Neural cell (in vitro differentiated cells): ENCODE data around the gene RPL41. TPM values are rescaled to one million over a fixed set of nuclear protein-coding genes. Genes with fewer than 3 reads are reported as not detected.

Source experiments
- H2AFZ ChIP-seq: fragments of 200-600, 300-800 bp; sonication (generic), shearing (Covaris generic); 2 replicates; pipeline ENCODE4 v1.6.0; 2014; ENCODE audit warnings: low read depth, mild to moderate bottlenecking, antibody characterized with exemption, low read length, moderate library complexity
- H3F3A ChIP-seq: fragments of 200-600 bp; shearing (Covaris generic); 2 replicates; pipeline ENCODE4 v1.6.1; 2016; ENCODE audit warnings: mild to moderate bottlenecking, moderate library complexity, mixed read lengths, antibody characterized with exemption, low read length; ENCODE audit not compliant: insufficient read depth, poor library complexity, severe bottlenecking
- H3K27ac ChIP-seq: fragments of 200-600, 300-800 bp; sonication (generic), shearing (Covaris generic); 2 replicates; pipeline ENCODE4 v1.5.1; 2014; ENCODE audit warnings: mild to moderate bottlenecking, low read length, moderate library complexity
- H3K27me3 ChIP-seq: fragments of 300-800, 200-600 bp; sonication (generic), shearing (Covaris generic); 2 replicates; pipeline ENCODE4 v1.6.0; 2014; ENCODE audit warnings: mild to moderate bottlenecking, low read depth, low read length, moderate library complexity; ENCODE audit not compliant: insufficient read depth
- H3K36me3 ChIP-seq: fragments of 300-800, 200-600 bp; sonication (generic), shearing (Covaris generic); 2 replicates; pipeline ENCODE4 v1.5.1; 2014; ENCODE audit warnings: mild to moderate bottlenecking, antibody characterized with exemption, low read length, moderate library complexity; ENCODE audit not compliant: insufficient read depth
- H3K4me2 ChIP-seq: fragments of 300-800, 200-600 bp; sonication (generic), shearing (Covaris generic); 2 replicates; pipeline ENCODE4 v1.6.0; 2014; ENCODE audit warnings: mild to moderate bottlenecking, low read length
- H3K4me3 ChIP-seq: fragments of 300-800, 200-600 bp; sonication (generic), shearing (Covaris generic); 2 replicates; pipeline ENCODE4 v1.5.1; 2014; ENCODE audit warnings: mild to moderate bottlenecking, low read length, moderate library complexity
- H3K79me2 ChIP-seq: fragments of 200-600 bp; shearing (Covaris generic); replicated peaks from 2 replicates; pipeline ENCODE4 v1.6.0; 2014; ENCODE audit warnings: mild to moderate bottlenecking, low read length, moderate library complexity; ENCODE audit not compliant: insufficient read depth
- H3K9ac ChIP-seq: fragments of 300-800, 200-600 bp; sonication (generic), shearing (Covaris generic); 2 replicates; pipeline ENCODE4 v1.6.1; 2016; ENCODE audit warnings: mild to moderate bottlenecking, low read length, mixed read lengths
- H3K9me2 ChIP-seq: fragments of 200-600 bp; shearing (Covaris generic); 2 replicates; pipeline ENCODE4 v1.6.1; 2016; ENCODE audit warnings: mild to moderate bottlenecking, low read length, mixed read lengths; ENCODE audit not compliant: insufficient read depth
- H3K9me3 ChIP-seq: fragments of 200-600, 300-800 bp; sonication (generic), shearing (Covaris generic); 2 replicates; pipeline ENCODE4 v1.6.1; 2016; ENCODE audit warnings: mild to moderate bottlenecking, mixed run types, low read length, moderate library complexity, mixed read lengths
- H4K20me1 ChIP-seq: fragments of 200-600 bp; shearing (Covaris generic); 2 replicates; pipeline ENCODE4 v1.6.1; 2016; ENCODE audit warnings: mild to moderate bottlenecking, mixed run types; ENCODE audit not compliant: insufficient read depth
- EP300 ChIP-seq: fragments of 450-650 bp; conservative IDR thresholded peaks from 2 replicates; pipeline ENCODE4 v1.6.1; 2014; ENCODE audit warnings: antibody characterized with exemption, mild to moderate bottlenecking, moderate library complexity; ENCODE audit not compliant: poor library complexity, severe bottlenecking
- EZH2 ChIP-seq: fragments of 200-600, 300-800 bp; shearing (Covaris generic), sonication (generic); IDR thresholded peaks from 2 replicates; pipeline ENCODE4 v1.6.1; 2014; ENCODE audit warnings: antibody characterized with exemption, low read length, borderline replicate concordance, mild to moderate bottlenecking; ENCODE audit not compliant: insufficient read depth, poor library complexity, severe bottlenecking
- MXI1 ChIP-seq: fragments of 450-650 bp; conservative IDR thresholded peaks from 2 replicates; pipeline ENCODE4 v1.6.1; 2014; ENCODE audit warnings: antibody characterized with exemption, mild to moderate bottlenecking; ENCODE audit not compliant: poor library complexity, severe bottlenecking
- POLR2AphosphoS5 ChIP-seq: IDR thresholded peaks from 2 replicates; pipeline ENCODE4 v1.6.1; 2012
- RAD21 ChIP-seq: fragments of 450-650 bp; conservative IDR thresholded peaks from 2 replicates; pipeline ENCODE4 v1.6.1; 2014; ENCODE audit warnings: antibody characterized with exemption, mild to moderate bottlenecking, moderate library complexity
- SMC3 ChIP-seq: fragments of 450-650 bp; conservative IDR thresholded peaks from 2 replicates; pipeline ENCODE4 v1.6.1; 2014; ENCODE audit warnings: antibody characterized with exemption, mild to moderate bottlenecking, moderate library complexity; ENCODE audit not compliant: poor library complexity
- TAF1 ChIP-seq: IDR thresholded peaks from 2 replicates; pipeline ENCODE4 v1.6.1; 2012; ENCODE audit warnings: low read depth
- polyA minus RNA-seq: library from RNA; depleted of rRNA, polyadenylated mRNA; stranded (reverse); fragments of >200 nt; gene quantifications from 2 replicates; pipeline ENCODE4 v1.2.3, GENCODE V29; 2014
- polyA plus RNA-seq: library from polyadenylated mRNA; depleted of rRNA; stranded (reverse); fragments of >200 nt; gene quantifications from 2 replicates; pipeline ENCODE4 v1.2.3, GENCODE V29; 2014
- TF ChIP-seq, protein P1 (sequence below): fragments of 450-650 bp; IDR thresholded peaks from 2 replicates; pipeline ENCODE4 v1.5.1; 2014; ENCODE audit warnings: antibody characterized with exemption, mild to moderate bottlenecking, moderate library complexity; ENCODE audit not compliant: poor library complexity, severe bottlenecking
- TF ChIP-seq, protein P2 (sequence below): IDR thresholded peaks from 2 replicates; pipeline ENCODE4 v1.6.1; 2012; ENCODE audit warnings: borderline replicate concordance

RPL41 gene
- 1,970 and 2,186 TPM in 2 replicates for polyA plus RNA-seq
- polyA minus RNA-seq, result 503 and 510 TPM in 2 replicates

DNA sequence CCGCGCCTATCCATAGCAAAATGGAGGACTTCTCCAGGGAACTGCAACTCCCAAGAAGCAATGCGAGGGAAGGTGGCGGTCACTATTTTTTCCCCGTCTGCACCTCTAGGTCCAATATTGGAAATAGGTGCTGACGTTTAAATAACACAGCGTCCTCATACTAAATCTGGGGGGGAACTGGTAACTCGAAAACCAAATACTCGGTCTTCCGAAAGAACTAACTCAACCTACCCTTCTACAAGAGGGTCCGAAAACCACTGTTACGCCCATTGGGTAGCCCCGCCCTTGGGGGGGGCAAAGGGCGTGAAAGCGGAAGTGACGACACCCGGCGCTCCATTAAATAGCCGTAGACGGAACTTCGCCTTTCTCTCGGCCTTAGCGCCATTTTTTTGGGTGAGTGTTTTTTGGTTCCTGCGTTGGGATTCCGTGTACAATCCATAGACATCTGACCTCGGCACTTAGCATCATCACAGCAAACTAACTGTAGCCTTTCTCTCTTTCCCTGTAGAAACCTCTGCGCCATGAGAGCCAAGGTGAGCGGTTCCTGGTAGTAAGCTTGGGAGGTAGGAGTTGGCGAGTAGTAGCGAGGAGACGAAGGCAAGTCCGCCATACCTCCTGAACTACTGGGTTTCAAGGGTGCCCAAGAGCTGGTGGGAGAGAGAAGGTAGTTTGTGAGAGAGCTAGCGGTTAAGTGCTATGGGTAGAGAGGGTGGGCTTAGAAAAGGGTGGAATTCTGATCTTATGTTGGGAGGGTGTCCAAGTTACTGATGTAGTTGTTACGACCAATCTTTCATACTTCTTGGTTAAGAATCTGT lies at the start of gene RPL41:
RPL41 (plus strand) TSS at position 367 of the 815 bp plus-strand sequence.
- H3K79me2 ChIP-seq, result peaks cover 28% of the 10 kb centered on the region
- no peaks in the 10 kb centered on the region for H3K36me3 ChIP-seq
- H3K27ac ChIP-seq, result peak within 1 kb of the TSS; percentile 93
- H3F3A ChIP-seq, result peaks cover 6% of the 10 kb centered on the region
- H2AFZ ChIP-seq, result peak within 1 kb of the TSS; percentile 75
- H4K20me1 ChIP-seq, result no peaks in the 10 kb centered on the region
- H3K4me2 ChIP-seq, result peak within 1 kb of the TSS; percentile 97
- TF ChIP-seq EP300, result no peak
- TF ChIP-seq, protein P1, sequence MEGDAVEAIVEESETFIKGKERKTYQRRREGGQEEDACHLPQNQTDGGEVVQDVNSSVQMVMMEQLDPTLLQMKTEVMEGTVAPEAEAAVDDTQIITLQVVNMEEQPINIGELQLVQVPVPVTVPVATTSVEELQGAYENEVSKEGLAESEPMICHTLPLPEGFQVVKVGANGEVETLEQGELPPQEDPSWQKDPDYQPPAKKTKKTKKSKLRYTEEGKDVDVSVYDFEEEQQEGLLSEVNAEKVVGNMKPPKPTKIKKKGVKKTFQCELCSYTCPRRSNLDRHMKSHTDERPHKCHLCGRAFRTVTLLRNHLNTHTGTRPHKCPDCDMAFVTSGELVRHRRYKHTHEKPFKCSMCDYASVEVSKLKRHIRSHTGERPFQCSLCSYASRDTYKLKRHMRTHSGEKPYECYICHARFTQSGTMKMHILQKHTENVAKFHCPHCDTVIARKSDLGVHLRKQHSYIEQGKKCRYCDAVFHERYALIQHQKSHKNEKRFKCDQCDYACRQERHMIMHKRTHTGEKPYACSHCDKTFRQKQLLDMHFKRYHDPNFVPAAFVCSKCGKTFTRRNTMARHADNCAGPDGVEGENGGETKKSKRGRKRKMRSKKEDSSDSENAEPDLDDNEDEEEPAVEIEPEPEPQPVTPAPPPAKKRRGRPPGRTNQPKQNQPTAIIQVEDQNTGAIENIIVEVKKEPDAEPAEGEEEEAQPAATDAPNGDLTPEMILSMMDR, result peak; percentile 25
- peak; percentile 17 for TF ChIP-seq RAD21
- TF ChIP-seq EZH2, result no peak
- peak; percentile 80 for TF ChIP-seq MXI1
- peak; percentile 98 for TF ChIP-seq TAF1
- TF ChIP-seq POLR2AphosphoS5, result peak; percentile 99
- TF ChIP-seq SMC3, result peak; percentile 34
- TF ChIP-seq, protein P2, sequence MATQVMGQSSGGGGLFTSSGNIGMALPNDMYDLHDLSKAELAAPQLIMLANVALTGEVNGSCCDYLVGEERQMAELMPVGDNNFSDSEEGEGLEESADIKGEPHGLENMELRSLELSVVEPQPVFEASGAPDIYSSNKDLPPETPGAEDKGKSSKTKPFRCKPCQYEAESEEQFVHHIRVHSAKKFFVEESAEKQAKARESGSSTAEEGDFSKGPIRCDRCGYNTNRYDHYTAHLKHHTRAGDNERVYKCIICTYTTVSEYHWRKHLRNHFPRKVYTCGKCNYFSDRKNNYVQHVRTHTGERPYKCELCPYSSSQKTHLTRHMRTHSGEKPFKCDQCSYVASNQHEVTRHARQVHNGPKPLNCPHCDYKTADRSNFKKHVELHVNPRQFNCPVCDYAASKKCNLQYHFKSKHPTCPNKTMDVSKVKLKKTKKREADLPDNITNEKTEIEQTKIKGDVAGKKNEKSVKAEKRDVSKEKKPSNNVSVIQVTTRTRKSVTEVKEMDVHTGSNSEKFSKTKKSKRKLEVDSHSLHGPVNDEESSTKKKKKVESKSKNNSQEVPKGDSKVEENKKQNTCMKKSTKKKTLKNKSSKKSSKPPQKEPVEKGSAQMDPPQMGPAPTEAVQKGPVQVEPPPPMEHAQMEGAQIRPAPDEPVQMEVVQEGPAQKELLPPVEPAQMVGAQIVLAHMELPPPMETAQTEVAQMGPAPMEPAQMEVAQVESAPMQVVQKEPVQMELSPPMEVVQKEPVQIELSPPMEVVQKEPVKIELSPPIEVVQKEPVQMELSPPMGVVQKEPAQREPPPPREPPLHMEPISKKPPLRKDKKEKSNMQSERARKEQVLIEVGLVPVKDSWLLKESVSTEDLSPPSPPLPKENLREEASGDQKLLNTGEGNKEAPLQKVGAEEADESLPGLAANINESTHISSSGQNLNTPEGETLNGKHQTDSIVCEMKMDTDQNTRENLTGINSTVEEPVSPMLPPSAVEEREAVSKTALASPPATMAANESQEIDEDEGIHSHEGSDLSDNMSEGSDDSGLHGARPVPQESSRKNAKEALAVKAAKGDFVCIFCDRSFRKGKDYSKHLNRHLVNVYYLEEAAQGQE, result peak; percentile 97
- no peaks in the 10 kb centered on the region for H3K9me2 ChIP-seq
- H3K9ac ChIP-seq, result peak within 1 kb of the TSS; percentile 79
- H3K4me3 ChIP-seq, result peak within 1 kb of the TSS; percentile 69
- no peaks in the 10 kb centered on the region for H3K27me3 ChIP-seq
- H3K9me3 ChIP-seq, result no peaks in the 10 kb centered on the region

DNA sequence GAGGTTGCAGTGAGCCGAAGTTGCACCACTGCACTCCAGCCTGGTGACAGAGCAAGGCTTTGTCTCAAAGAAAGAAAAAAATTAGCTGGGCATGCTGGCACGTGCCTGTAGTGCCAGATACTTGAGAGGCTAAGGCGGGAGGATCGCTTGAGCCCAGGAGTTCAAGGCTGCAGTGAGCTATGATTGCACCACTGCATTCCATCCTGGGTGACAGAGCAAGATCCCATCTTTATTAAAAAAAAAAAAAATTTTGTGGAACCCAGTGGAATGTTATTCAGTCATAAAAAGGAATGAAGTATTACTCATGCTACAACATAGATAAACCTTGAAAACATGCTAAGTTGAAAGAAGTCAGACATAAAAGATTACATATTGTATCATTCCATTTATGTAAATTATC lies 44.8 kb upstream of the RPL41 start:
- no peaks in the 10 kb centered on the region for H3K36me3 ChIP-seq
- H3K27ac ChIP-seq, result no peak overlapping the region
- H2AFZ ChIP-seq, result no peak overlapping the region
- H3K9me3 ChIP-seq, result no peaks in the 10 kb centered on the region
- no peak overlapping the region for H3K4me3 ChIP-seq
- no peaks in the 10 kb centered on the region for H3K27me3 ChIP-seq
- no peaks in the 10 kb centered on the region for H3K79me2 ChIP-seq
- no peaks in the 10 kb centered on the region for H4K20me1 ChIP-seq
- no peak overlapping the region for H3K4me2 ChIP-seq
- no peaks in the 10 kb centered on the region for H3F3A ChIP-seq
- H3K9me2 ChIP-seq, result no peaks in the 10 kb centered on the region
- H3K9ac ChIP-seq, result no peak overlapping the region
- TF ChIP-seq RAD21 (no peak), SMC3 (no peak), POLR2AphosphoS5 (no peak), EZH2 (no peak)
- TF ChIP-seq, protein P2, result no peak
